Ishikawa (cell line): ENCODE results near the gene CRTC2.

Experiments used
- CEBPB ChIP-seq: IDR thresholded peaks from 2 replicates; pipeline ENCODE4 v1.6.1; 2012
- CREB1 ChIP-seq: IDR thresholded peaks from 2 replicates; pipeline ENCODE4 v1.6.1; 2012; ENCODE audit warnings: low read depth
- EGR1 ChIP-seq: IDR thresholded peaks from 2 replicates; pipeline ENCODE4 v1.6.1; 2012
- EP300 ChIP-seq: IDR thresholded peaks from 2 replicates; pipeline ENCODE4 v1.6.1; 2012; ENCODE audit warnings: borderline replicate concordance
- FOXM1 ChIP-seq: IDR thresholded peaks from 2 replicates; pipeline ENCODE4 v1.6.1; 2012; ENCODE audit warnings: low read depth, borderline replicate concordance
- MAX ChIP-seq: IDR thresholded peaks from 2 replicates; pipeline ENCODE4 v1.6.1; 2012
- NFIC ChIP-seq: IDR thresholded peaks from 2 replicates; pipeline ENCODE4 v1.6.1; 2012
- RAD21 ChIP-seq: IDR thresholded peaks from 2 replicates; pipeline ENCODE4 v1.6.1; 2012; ENCODE audit warnings: low read depth
- REST ChIP-seq: IDR thresholded peaks from 2 replicates; pipeline ENCODE4 v1.6.1; 2012; ENCODE audit warnings: low read depth, mild to moderate bottlenecking
- TAF1 ChIP-seq: IDR thresholded peaks from 2 replicates; pipeline ENCODE4 v1.6.1; 2012; ENCODE audit warnings: low read depth, mild to moderate bottlenecking
- TCF12 ChIP-seq: IDR thresholded peaks from 2 replicates; pipeline ENCODE4 v1.6.1; 2012; ENCODE audit warnings: low read depth
- TEAD4 ChIP-seq: IDR thresholded peaks from 2 replicates; pipeline ENCODE4 v1.6.1; 2012
- USF1 ChIP-seq: IDR thresholded peaks from 2 replicates; pipeline ENCODE4 v1.6.1; 2012
- YY1 ChIP-seq: IDR thresholded peaks from 2 replicates; pipeline ENCODE4 v1.6.1; 2012; ENCODE audit warnings: low read depth
- ZBTB7A ChIP-seq: IDR thresholded peaks from 2 replicates; pipeline ENCODE4 v1.6.1; 2012; ENCODE audit warnings: low read depth

The CRTC2 gene

DNA sequence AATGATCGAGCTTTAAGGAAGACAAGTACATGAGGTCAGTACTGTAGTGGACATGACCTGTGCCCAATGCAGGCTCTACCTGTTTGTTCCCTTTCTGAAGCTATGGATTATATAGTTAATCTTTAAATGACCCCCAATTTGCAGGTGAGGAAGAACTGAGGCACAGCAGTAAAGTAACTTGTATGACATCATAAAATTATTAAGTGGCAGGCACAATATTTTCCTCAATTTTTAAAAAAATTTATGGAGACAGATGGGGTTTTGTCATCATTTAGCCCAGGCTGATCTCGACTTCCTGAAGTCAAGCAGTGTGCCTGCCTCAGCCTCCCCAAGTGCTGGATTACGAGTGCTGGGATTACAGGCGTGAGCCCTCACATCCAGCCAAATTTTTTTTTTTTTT lies 32.0 kb downstream of the CRTC2 start:
- TF ChIP-seq FOXM1 (no peak), EP300 (no peak), REST (no peak), CREB1 (no peak), TEAD4 (no peak), CEBPB (no peak), MAX (no peak), USF1 (no peak), TCF12 (no peak), RAD21 (no peak), EGR1 (no peak), NFIC (no peak), TAF1 (no peak), YY1 (no peak), ZBTB7A (no peak)

DNA sequence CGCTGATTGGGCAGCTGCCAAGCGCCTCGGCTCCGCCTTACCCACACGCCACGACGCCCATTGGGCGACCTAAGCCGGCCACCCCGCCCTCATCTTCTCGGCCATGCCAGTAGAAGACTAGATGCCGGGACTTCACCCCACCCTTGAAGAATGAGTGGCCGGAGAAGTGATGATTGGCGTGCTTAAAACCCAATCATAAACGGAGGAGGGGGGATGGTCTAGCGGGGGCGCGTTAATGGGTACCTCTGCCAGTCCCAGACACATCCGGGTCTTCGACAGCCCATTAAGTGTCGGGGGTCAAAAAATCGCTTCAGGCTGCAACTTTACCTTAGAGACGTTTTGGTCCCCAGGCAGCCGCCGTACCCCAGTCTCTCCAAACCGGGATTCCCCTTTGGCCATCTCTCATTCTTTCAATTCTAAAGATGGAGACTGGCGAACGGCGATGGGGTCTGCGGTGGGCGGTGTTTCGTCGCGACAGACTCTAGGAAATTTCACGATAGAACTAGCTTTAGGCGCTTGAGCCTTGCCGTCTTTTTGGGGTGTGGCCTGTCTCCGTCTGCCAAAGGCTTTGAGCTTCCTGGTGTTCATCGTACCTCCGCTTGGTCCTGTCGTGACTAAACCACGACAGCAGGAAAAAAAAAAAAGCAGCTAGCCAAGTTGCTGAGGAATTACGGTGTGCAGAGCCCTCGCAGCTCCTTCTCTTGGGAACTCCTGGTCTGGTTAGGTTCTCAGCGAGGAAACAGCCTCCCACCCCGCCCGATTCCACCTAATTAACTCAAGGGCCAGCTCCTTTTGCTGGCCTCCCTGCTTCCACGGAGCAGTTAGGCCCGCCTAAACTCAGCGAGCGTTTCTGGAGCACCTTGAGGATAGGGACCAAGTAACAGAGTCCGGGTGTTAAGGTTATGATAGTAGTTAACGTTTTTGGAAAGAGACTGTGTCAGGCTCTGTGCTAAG lies 35.2 kb downstream of the CRTC2 start, which contains the start of gene GATAD2B:
Gene GATAD2B, minus strand, starts transcription at position 1 of the 954 bp plus-strand sequence. CDS start 94,625 bp downstream, outside the sequence.
- TF ChIP-seq USF1 (no peak), TEAD4 (peak; percentile 13; the same call in 1 of the 2 replicates), EP300 (0 out of 2 replicates have a peak, but pooled peaks have one; percentile 12), NFIC (0 out of 2 replicates have a peak, but pooled peaks have one; percentile 15), YY1 (peak; percentile 17; the same call in 1 of the 2 replicates), TAF1 (peak; percentile 64), FOXM1 (no peak), EGR1 (peak; percentile 83)

GRCh38 chr1:153922076-153922971 lies 36.1 kb downstream of the CRTC2 start:
- TF ChIP-seq YY1 (no peak), REST (no peak), NFIC (peak; percentile 4; the same call in 1 of the 2 replicates), TEAD4 (no peak), EGR1 (peak; percentile 67), TAF1 (no peak; the same call in 1 of the 2 replicates), MAX (peak; percentile 54; the same call in 1 of the 2 replicates), TCF12 (peak; percentile 17; the same call in 1 of the 2 replicates), FOXM1 (no peak), CEBPB (no peak), RAD21 (peak; percentile 14; the same call in 1 of the 2 replicates)

GRCh38 chr1:153921803-153922075 lies 36.7 kb downstream of the CRTC2 start:
- TF ChIP-seq MAX: no peak
- no peak for TF ChIP-seq TAF1
- no peak for TF ChIP-seq FOXM1
- no peak for TF ChIP-seq EGR1
- TF ChIP-seq TCF12: no peak
- no peak for TF ChIP-seq REST
- TF ChIP-seq RAD21: no peak
- TF ChIP-seq CREB1: no peak
- TF ChIP-seq ZBTB7A: no peak
- no peak for TF ChIP-seq EP300
- TF ChIP-seq YY1: no peak
- no peak for TF ChIP-seq USF1
- TF ChIP-seq TEAD4: no peak
- TF ChIP-seq NFIC: no peak
- no peak for TF ChIP-seq CEBPB
